Measurements from ENCODE around the gene SUMO1. TPM values are rescaled to one million over a fixed set of nuclear protein-coding genes. Genes with fewer than 3 reads are reported as not detected.
"Not testable (repeated sequence)": the region's sequence is repeated elsewhere in the genome, so short reads cannot be mapped to it uniquely, and the experiment has no call there.

SUMO1 gene
- polyA plus RNA-seq, 1 donor, result 108 TPM

DNA sequence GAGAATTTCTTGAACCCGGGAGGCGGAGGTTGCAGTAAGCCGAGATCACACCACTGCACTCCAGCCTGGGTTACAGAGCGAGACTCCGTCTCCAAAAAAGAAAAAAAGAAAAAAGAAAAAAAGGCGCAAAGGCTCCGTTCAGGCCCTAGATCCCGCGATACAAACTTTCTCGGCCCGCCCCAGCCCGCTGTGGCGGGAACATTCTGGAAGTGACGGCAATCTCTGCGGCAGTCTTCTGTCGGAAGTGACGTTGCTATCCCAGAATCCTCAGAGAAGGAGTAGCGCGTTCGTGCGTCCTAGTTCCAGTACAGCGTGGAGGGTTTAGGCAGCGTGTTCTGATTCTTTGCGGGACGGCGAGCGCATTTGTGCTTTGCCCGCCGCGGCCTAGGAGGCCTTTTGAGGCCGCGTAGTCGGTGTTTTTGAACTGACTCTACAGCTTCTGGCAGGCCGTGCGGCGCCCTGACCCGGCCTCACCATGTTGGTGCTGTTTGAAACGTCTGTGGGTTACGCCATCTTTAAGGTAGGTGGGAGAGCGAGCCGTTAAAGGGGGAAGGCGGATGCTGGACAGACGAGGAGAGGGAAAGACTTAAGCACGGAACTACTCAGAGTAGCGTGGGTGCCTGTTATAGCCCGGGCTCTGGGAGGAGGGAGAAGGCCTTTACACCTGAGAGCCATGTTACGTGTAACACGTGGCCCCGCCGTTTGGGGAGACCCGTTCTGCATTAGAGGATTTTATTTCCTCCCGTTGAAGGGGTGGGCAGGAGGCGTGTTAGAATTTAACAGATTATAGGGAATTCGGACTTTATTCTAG, 27.3 kb upstream of the SUMO1 start, which contains the start of gene NOP58:
Gene NOP58 (plus strand): TSS at position 297 of the 811 bp plus-strand sequence. CDS start 179 bp downstream, at position 476.
- H3K27ac ChIP-seq (ENCODE audit: low read length), result peak within 1 kb of the TSS; percentile 95
- H3K4me3 ChIP-seq (ENCODE audit: low read length), result peak within 1 kb of the TSS; percentile 98
- H3K9me3 ChIP-seq (ENCODE audit: control insufficient read depth, low read depth, low read length), result no peaks in the 10 kb centered on the region
- DNase-seq, result peak; percentile 96 to 97
- H3K4me1 ChIP-seq (ENCODE audit: control insufficient read depth, insufficient read depth, low read length), result peaks cover 3% of the 10 kb centered on the region
- no CpG with 5 or more reads among the region's 54 CpGs for WGBS (ENCODE audit: insufficient coverage, low lambda C conversion rate)
- H3K36me3 ChIP-seq (ENCODE audit: control insufficient read depth, insufficient read depth, low read length), result no peaks in the 10 kb centered on the region
- no peaks in the 10 kb centered on the region for H3K27me3 ChIP-seq (ENCODE audit: control insufficient read depth, insufficient read depth, low read length)

DNA sequence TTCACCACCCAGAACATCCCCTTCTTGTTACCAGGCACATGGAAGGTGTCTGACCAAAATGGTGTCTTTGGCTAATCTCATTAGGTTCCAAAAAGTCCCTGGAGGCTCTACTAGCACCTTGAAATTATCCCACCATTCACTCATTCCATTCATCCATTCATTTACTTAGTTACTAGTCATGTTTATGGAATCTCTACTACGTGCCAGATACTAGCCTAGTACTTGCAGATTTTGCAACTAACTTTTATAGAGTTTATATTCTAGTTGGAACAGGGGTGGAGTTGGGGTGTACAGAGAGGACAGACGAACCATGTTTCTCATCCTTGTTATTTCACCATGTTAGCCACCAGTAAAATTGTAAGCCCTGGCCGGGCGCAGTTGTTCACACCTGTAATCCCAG, 23.1 kb upstream of the SUMO1 start:
- Histone ChIP-seq H3K27me3 (ENCODE audit: control insufficient read depth, insufficient read depth, low read length) (no peaks in the 10 kb centered on the region), H3K27ac (ENCODE audit: low read length) (no peak overlapping the region), H3K4me3 (ENCODE audit: low read length) (no peak overlapping the region), H3K9me3 (ENCODE audit: control insufficient read depth, low read depth, low read length) (no peaks in the 10 kb centered on the region), H3K4me1 (ENCODE audit: control insufficient read depth, insufficient read depth, low read length) (peaks cover 3% of the 10 kb centered on the region), H3K36me3 (ENCODE audit: control insufficient read depth, insufficient read depth, low read length) (no peaks in the 10 kb centered on the region)
- no peak for DNase-seq
- no CpG with 5 or more reads among the region's 4 CpGs for WGBS (ENCODE audit: insufficient coverage, low lambda C conversion rate)

DNA sequence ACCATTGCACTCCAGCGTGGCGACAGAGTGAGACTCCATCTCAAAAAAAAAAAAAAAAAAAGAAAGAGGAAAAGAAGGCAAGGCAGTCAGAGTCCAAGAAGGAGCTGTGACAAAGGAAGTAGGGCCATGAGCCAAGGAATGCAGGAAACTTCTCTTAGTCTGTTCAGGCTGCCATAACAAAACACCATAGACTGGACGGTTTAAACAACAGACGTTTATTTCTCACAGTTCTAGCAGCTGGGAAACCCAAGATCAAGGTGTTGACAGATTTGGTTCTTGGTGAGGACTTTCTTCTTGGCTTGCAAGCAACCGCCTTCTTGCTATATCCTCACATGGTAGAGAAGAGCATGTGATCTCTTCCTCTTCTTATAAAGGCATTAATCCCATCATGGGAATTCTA, 13.1 kb upstream of the SUMO1 start:
- Histone ChIP-seq H3K9me3 (ENCODE audit: control insufficient read depth, low read depth, low read length) (no peaks in the 10 kb centered on the region), H3K4me3 (ENCODE audit: low read length) (no peak overlapping the region), H3K27me3 (ENCODE audit: control insufficient read depth, insufficient read depth, low read length) (no peaks in the 10 kb centered on the region), H3K36me3 (ENCODE audit: control insufficient read depth, insufficient read depth, low read length) (no peaks in the 10 kb centered on the region), H3K4me1 (ENCODE audit: control insufficient read depth, insufficient read depth, low read length) (no peaks in the 10 kb centered on the region), H3K27ac (ENCODE audit: low read length) (no peak overlapping the region)
- DNase-seq, result no peak
- WGBS (ENCODE audit: insufficient coverage, low lambda C conversion rate), result no CpG with 5 or more reads among the region's 5 CpGs

DNA sequence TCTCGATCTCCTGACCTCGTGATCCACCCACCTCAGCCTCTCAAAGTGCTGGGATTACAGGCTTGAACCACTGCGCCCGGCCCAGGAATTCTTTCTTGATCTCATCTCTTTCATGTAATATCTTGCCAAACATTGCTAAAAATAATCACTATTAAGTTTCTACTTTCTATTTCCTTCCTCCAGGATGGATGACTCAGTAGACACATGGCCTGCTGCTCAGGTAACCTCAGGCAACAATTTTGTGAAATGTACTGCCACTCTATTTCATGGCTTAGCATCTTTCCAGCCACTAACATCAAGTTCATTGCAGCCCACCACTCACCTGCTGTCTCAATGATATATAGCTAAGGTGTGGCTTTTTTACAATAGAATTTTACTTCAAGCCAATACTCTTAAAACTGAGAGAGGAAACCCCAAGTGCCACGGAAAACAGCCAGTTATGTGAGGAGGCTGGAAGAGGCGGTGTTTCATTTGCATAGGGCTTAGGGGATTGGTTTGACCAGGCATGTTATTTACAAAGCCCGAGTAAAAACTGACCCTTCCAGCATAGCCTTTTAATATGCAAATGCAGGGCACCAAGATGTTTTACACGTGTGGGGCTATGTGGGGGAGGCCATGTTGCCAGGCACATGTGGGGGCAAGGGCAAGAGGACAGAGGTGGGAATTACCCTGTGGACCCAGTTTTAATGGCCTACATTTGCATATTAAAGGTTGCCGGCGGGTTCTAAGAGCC, 11.3 kb upstream of the SUMO1 start:
- no CpG with 5 or more reads among the region's 10 CpGs for WGBS (ENCODE audit: insufficient coverage, low lambda C conversion rate)
- no peak for DNase-seq
- Histone ChIP-seq H3K4me3 (ENCODE audit: low read length) (no peak overlapping the region), H3K36me3 (ENCODE audit: control insufficient read depth, insufficient read depth, low read length) (no peaks in the 10 kb centered on the region), H3K27me3 (ENCODE audit: control insufficient read depth, insufficient read depth, low read length) (no peaks in the 10 kb centered on the region), H3K27ac (ENCODE audit: low read length) (no peak overlapping the region), H3K4me1 (ENCODE audit: control insufficient read depth, insufficient read depth, low read length) (no peaks in the 10 kb centered on the region), H3K9me3 (ENCODE audit: control insufficient read depth, low read depth, low read length) (no peaks in the 10 kb centered on the region)

DNA sequence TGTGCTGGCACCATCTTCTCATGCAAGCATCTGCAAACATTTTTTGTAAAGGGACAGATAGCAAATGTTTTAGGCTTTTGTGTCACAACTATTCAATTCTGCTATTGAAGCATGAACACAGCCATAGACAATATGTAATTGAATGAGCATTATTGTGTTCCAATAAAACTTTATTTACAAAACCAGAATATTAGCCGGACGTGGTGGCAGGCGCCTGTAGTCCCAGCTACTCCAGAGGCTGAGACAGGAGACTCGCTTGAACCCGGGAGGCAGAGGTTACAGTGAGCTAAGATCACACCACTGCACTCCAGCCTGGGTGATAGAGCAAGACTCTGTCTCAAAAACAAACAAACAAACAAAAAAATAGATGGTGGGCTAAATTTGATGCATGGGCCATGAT, 9.3 kb upstream of the SUMO1 start:
- not testable (repeated sequence) for H3K9me3 ChIP-seq (ENCODE audit: control insufficient read depth, low read depth, low read length); H3K4me3 ChIP-seq (ENCODE audit: low read length); H3K36me3 ChIP-seq (ENCODE audit: control insufficient read depth, insufficient read depth, low read length); H3K4me1 ChIP-seq (ENCODE audit: control insufficient read depth, insufficient read depth, low read length); H3K27me3 ChIP-seq (ENCODE audit: control insufficient read depth, insufficient read depth, low read length); DNase-seq; H3K27ac ChIP-seq (ENCODE audit: low read length)
- WGBS (ENCODE audit: insufficient coverage, low lambda C conversion rate), result no CpG with 5 or more reads among the region's 5 CpGs

GRCh38 chr2:202237787-202238233, 587 bp downstream of the SUMO1 start:
- Histone ChIP-seq H3K9me3 (ENCODE audit: control insufficient read depth, low read depth, low read length) (no peaks in the 10 kb centered on the region), H3K27me3 (ENCODE audit: control insufficient read depth, insufficient read depth, low read length) (no peaks in the 10 kb centered on the region), H3K4me3 (ENCODE audit: low read length) (peak overlapping the region; percentile 78), H3K4me1 (ENCODE audit: control insufficient read depth, insufficient read depth, low read length) (no peaks in the 10 kb centered on the region), H3K27ac (ENCODE audit: low read length) (peak overlapping the region; percentile 76), H3K36me3 (ENCODE audit: control insufficient read depth, insufficient read depth, low read length) (peaks cover 3% of the 10 kb centered on the region)
- DNase-seq, result peak; percentile 18 to 61
- WGBS (ENCODE audit: insufficient coverage, low lambda C conversion rate), result no CpG with 5 or more reads among the region's 30 CpGs

GRCh38 chr2:202221873-202222272, 16.5 kb downstream of the SUMO1 start:
- Histone ChIP-seq H3K27me3 (ENCODE audit: control insufficient read depth, insufficient read depth, low read length) (no peaks in the 10 kb centered on the region), H3K27ac (ENCODE audit: low read length) (no peak overlapping the region), H3K9me3 (ENCODE audit: control insufficient read depth, low read depth, low read length) (no peaks in the 10 kb centered on the region), H3K36me3 (ENCODE audit: control insufficient read depth, insufficient read depth, low read length) (peaks cover 13% of the 10 kb centered on the region), H3K4me3 (ENCODE audit: low read length) (no peak overlapping the region), H3K4me1 (ENCODE audit: control insufficient read depth, insufficient read depth, low read length) (no peaks in the 10 kb centered on the region)
- WGBS (ENCODE audit: insufficient coverage, low lambda C conversion rate), result no CpG with 5 or more reads among the region's 1 CpG
- DNase-seq, result no peak

- DNase-seq, result no peak
- H3K4me3 ChIP-seq (ENCODE audit: low read length), result no peak overlapping the region
- no peaks in the 10 kb centered on the region for H3K27me3 ChIP-seq (ENCODE audit: control insufficient read depth, insufficient read depth, low read length)
- no peaks in the 10 kb centered on the region for H3K4me1 ChIP-seq (ENCODE audit: control insufficient read depth, insufficient read depth, low read length)
- H3K36me3 ChIP-seq (ENCODE audit: control insufficient read depth, insufficient read depth, low read length), result peaks cover 15% of the 10 kb centered on the region
- no peaks in the 10 kb centered on the region for H3K9me3 ChIP-seq (ENCODE audit: control insufficient read depth, low read depth, low read length)
- no peak overlapping the region for H3K27ac ChIP-seq (ENCODE audit: low read length)
- WGBS (ENCODE audit: insufficient coverage, low lambda C conversion rate), result no CpG with 5 or more reads among the region's 1 CpG
Observed at GRCh38 chr2:202215179-202215578, 23.2 kb downstream of the SUMO1 start.

- DNase-seq, result no peak
- Histone ChIP-seq H3K27me3 (ENCODE audit: control insufficient read depth, insufficient read depth, low read length) (no peaks in the 10 kb centered on the region), H3K36me3 (ENCODE audit: control insufficient read depth, insufficient read depth, low read length) (peaks cover 24% of the 10 kb centered on the region)
Observed at GRCh38 chr2:202208526-202208925, 29.9 kb downstream of the SUMO1 start.

DNA sequence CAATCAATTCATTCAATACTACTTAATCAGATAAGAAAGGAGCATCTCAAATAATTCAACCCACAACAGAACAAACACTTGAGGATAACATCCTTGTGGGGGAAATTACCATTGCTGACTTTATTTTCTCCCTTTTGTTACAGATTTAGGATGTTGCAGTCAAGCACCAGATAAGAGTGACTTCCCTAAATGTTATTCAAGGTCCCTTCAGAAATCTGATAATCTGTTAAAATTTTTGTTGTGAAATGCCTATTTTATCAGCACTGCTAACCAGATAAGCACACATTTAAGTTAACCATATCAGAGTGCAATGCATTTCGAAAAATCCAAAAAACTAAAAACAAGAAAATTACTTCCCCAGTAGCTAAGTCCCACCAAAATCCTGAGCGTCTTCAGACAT, 33.5 kb downstream of the SUMO1 start:
- Histone ChIP-seq H3K27me3 (ENCODE audit: control insufficient read depth, insufficient read depth, low read length) (no peaks in the 10 kb centered on the region), H3K9me3 (ENCODE audit: control insufficient read depth, low read depth, low read length) (no peaks in the 10 kb centered on the region), H3K4me3 (ENCODE audit: low read length) (no peak overlapping the region), H3K4me1 (ENCODE audit: control insufficient read depth, insufficient read depth, low read length) (no peaks in the 10 kb centered on the region), H3K27ac (ENCODE audit: low read length) (no peak overlapping the region), H3K36me3 (ENCODE audit: control insufficient read depth, insufficient read depth, low read length) (peaks cover 20% of the 10 kb centered on the region)
- no peak for DNase-seq
- WGBS (ENCODE audit: insufficient coverage, low lambda C conversion rate), result 80% methylated on average over 1 of the region's 2 CpGs

More at GRCh38 chr2:202208526-202208925, 29.9 kb downstream of the SUMO1 start:
- Histone ChIP-seq H3K4me1 (ENCODE audit: control insufficient read depth, insufficient read depth, low read length) (no peaks in the 10 kb centered on the region), H3K27ac (ENCODE audit: low read length) (no peak overlapping the region), H3K9me3 (ENCODE audit: control insufficient read depth, low read depth, low read length) (no peaks in the 10 kb centered on the region), H3K4me3 (ENCODE audit: low read length) (no peak overlapping the region)
